DND-41 (cell line): ENCODE measurements around the gene GLRX2.

ENCODE experiments used
- ATAC-seq: fragments of 200-7000 bp; cut with Tn5 transposase; 3 replicates; pipeline ENCODE4 v1.9.1; 2021; ENCODE audit warnings: low read depth; ENCODE audit not compliant: insufficient read depth
- DNase-seq: peaks from one replicate; pipeline ENCODE4 v3.0.0-alpha.2; 2020
- H2AFZ ChIP-seq: 2 replicates; pipeline ENCODE4 v1.6.0; 2012; ENCODE audit warnings: low read depth, low read length
- H3K27ac ChIP-seq: 2 replicates; pipeline ENCODE4 v1.5.1; 2012; ENCODE audit warnings: low read length, inconsistent platforms
- H3K27me3 ChIP-seq: fragments of 200-600 bp; sonication (generic); 2 replicates; pipeline ENCODE4 v1.6.0; 2012; ENCODE audit warnings: low read length, mild to moderate bottlenecking, inconsistent platforms; ENCODE audit not compliant: insufficient read depth, poor library complexity
- H3K36me3 ChIP-seq: 2 replicates; pipeline ENCODE4 v1.5.1; 2012; ENCODE audit warnings: low read length, inconsistent platforms; ENCODE audit not compliant: insufficient read depth
- H3K4me1 ChIP-seq: 2 replicates; pipeline ENCODE4 v1.5.1; 2012; ENCODE audit warnings: mild to moderate bottlenecking, low read length; ENCODE audit not compliant: insufficient read depth
- H3K4me2 ChIP-seq: 2 replicates; pipeline ENCODE4 v1.6.0; 2012; ENCODE audit warnings: mild to moderate bottlenecking, moderate library complexity, low read length, inconsistent platforms; ENCODE audit not compliant: insufficient read depth
- H3K4me3 ChIP-seq, 2 experiments: fragments of 200-600 bp in 1 of 2; shearing (Covaris generic) in 1 of 2; 2 replicates each; pipeline ENCODE4 v1.5.1; 2012 to 2016; ENCODE audit warnings: inconsistent platforms in 2 of 2, low read length in 2 of 2, mild to moderate bottlenecking in 2 of 2, low read depth in 1 of 2, moderate library complexity in 1 of 2
- H3K79me2 ChIP-seq: 2 replicates; pipeline ENCODE4 v1.6.0; 2012; ENCODE audit warnings: low read length, inconsistent platforms; ENCODE audit not compliant: insufficient read depth
- H3K9ac ChIP-seq: 2 replicates; pipeline ENCODE4 v1.6.0; 2012; ENCODE audit warnings: low read depth, mild to moderate bottlenecking, inconsistent platforms, low read length, moderate library complexity
- H3K9me3 ChIP-seq: 2 replicates; pipeline ENCODE4 v1.5.1; 2012; ENCODE audit warnings: low read length, moderate library complexity, mild to moderate bottlenecking, inconsistent platforms; ENCODE audit not compliant: insufficient read depth, severe bottlenecking
- H4K20me1 ChIP-seq: 2 replicates; pipeline ENCODE4 v1.6.0; 2012; ENCODE audit warnings: low read length; ENCODE audit not compliant: insufficient read depth
- CTCF ChIP-seq: IDR thresholded peaks from 2 replicates; pipeline ENCODE4 v1.5.1; 2012; ENCODE audit warnings: borderline replicate concordance, low read length, moderate library complexity, mild to moderate bottlenecking; ENCODE audit not compliant: poor library complexity, severe bottlenecking; ENCODE audit errors: extremely low read depth
- EZH2 ChIP-seq: IDR thresholded peaks from 3 replicates; pipeline ENCODE4 v1.6.1; 2012; ENCODE audit warnings: borderline replicate concordance, low read depth, mild to moderate bottlenecking, moderate library complexity, low read length, inconsistent platforms; ENCODE audit not compliant: severe bottlenecking

The GLRX2 gene

GRCh38 chr1:193086342-193086741 is 18.9 kb downstream of the GLRX2 start:
- H3K36me3 ChIP-seq, result peaks cover 52% of the 10 kb centered on the region
- H3K4me1 ChIP-seq, result no peaks in the 10 kb centered on the region
- no peak for DNase-seq
- H3K27me3 ChIP-seq, result no peaks in the 10 kb centered on the region
- no peak overlapping the region for H2AFZ ChIP-seq
- no peak overlapping the region for H3K27ac ChIP-seq
- no peak overlapping the region for H3K4me3 ChIP-seq
- no peak for ATAC-seq
- no peak overlapping the region for H3K4me2 ChIP-seq
- H3K9ac ChIP-seq, result no peak overlapping the region
- no peaks in the 10 kb centered on the region for H4K20me1 ChIP-seq
- no peaks in the 10 kb centered on the region for H3K79me2 ChIP-seq
- TF ChIP-seq EZH2 (no peak), CTCF (no peak)
- no peaks in the 10 kb centered on the region for H3K9me3 ChIP-seq

DNA sequence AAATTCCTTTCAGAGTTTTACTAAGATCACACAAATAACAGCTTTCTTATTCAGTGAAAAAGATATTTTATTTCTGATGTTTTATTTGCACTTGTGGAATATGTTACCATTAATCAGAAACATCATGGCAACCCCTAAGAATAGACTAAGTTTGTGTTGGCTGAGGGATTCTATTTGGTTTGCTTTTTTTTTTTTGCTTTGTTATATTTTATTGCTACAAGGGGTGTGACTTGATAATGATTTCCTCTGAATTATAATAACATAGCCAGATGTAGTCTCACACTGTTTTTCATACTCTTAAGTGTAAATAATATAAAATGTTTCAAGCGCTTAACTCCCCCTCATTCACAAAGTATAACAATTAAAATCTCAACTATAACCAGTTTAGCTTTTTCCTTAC is 20.0 kb downstream of the GLRX2 start:
- Histone ChIP-seq H3K4me1 (no peaks in the 10 kb centered on the region), H3K9me3 (no peaks in the 10 kb centered on the region), H3K4me2 (no peak overlapping the region), H3K79me2 (no peaks in the 10 kb centered on the region), H3K27me3 (no peaks in the 10 kb centered on the region), H4K20me1 (no peaks in the 10 kb centered on the region), H3K4me3 (no peak overlapping the region), H3K27ac (no peak overlapping the region), H2AFZ (no peak overlapping the region), H3K9ac (no peak overlapping the region), H3K36me3 (peaks cover 60% of the 10 kb centered on the region)
- no peak for TF ChIP-seq EZH2
- TF ChIP-seq CTCF, result no peak
- ATAC-seq, result no peak
- no peak for DNase-seq

- Histone ChIP-seq H3K27ac (no peak overlapping the region), H3K4me3 (no peak overlapping the region), H3K4me2 (no peak overlapping the region), H3K9ac (no peak overlapping the region), H3K4me1 (no peaks in the 10 kb centered on the region), H3K79me2 (no peaks in the 10 kb centered on the region), H2AFZ (no peak overlapping the region), H4K20me1 (no peaks in the 10 kb centered on the region), H3K27me3 (no peaks in the 10 kb centered on the region), H3K36me3 (peaks cover 74% of the 10 kb centered on the region), H3K9me3 (no peaks in the 10 kb centered on the region)
- no peak for ATAC-seq
- no peak for DNase-seq
- TF ChIP-seq CTCF (no peak), EZH2 (no peak)
Measured at GRCh38 chr1:193083365-193084088, 21.7 kb downstream of the GLRX2 start.
